GM12864 (cell line): ENCODE results near the gene YPEL3.

ENCODE experiments used
- DNase-seq: peaks from one replicate; pipeline ENCODE4 v3.0.0-alpha.2; 2011; ENCODE audit warnings: low read depth
- H3K4me3 ChIP-seq: 2 replicates; pipeline ENCODE4 v1.5.1; 2011; ENCODE audit warnings: mild to moderate bottlenecking, low read depth, low read length, control low read depth
- CTCF ChIP-seq: IDR thresholded peaks from 2 replicates; pipeline ENCODE4 v1.5.1; 2011; ENCODE audit warnings: low read depth, mild to moderate bottlenecking, moderate library complexity, low read length, control low read depth, inconsistent platforms; ENCODE audit errors: missing control alignments

Gene YPEL3

GRCh38 chr16:30141750-30142149 is 45.7 kb upstream of the YPEL3 start:
- no peak for DNase-seq
- TF ChIP-seq CTCF, result no peak
- no peak overlapping the region for H3K4me3 ChIP-seq

GRCh38 chr16:30139583-30140481 is 43.8 kb upstream of the YPEL3 start:
- H3K4me3 ChIP-seq, result no peak overlapping the region
- DNase-seq, result no peak
- no peak for TF ChIP-seq CTCF

- DNase-seq, result no peak
- TF ChIP-seq CTCF, result no peak
Measured at GRCh38 chr16:30137897-30138296, 41.9 kb upstream of the YPEL3 start.

GRCh38 chr16:30136971-30137605 is 41.1 kb upstream of the YPEL3 start:
- no peak for DNase-seq
- H3K4me3 ChIP-seq, result no peak overlapping the region
- TF ChIP-seq CTCF, result no peak

More at GRCh38 chr16:30137897-30138296, 41.9 kb upstream of the YPEL3 start:
- H3K4me3 ChIP-seq, result no peak overlapping the region

GRCh38 chr16:30132591-30132990 is 36.6 kb upstream of the YPEL3 start:
- H3K4me3 ChIP-seq, result no peak overlapping the region
- no peak for TF ChIP-seq CTCF
- no peak for DNase-seq

- no peak overlapping the region for H3K4me3 ChIP-seq
- no peak for DNase-seq
- TF ChIP-seq CTCF, result no peak
Measured at GRCh38 chr16:30131869-30132475, 36.0 kb upstream of the YPEL3 start.
